H1 (cell line): ENCODE measurements around the gene KIAA0586. TPM values are rescaled to one million over a fixed set of nuclear protein-coding genes. Genes with fewer than 3 reads are reported as not detected.

Experiments used
- CTCF ChIA-PET: fragments of 300-600 bp; sonication (Branson Sonifier 250); formaldehyde crosslinking; loops from one replicate; lab custom pipeline; 2021; ENCODE audit not compliant: partially characterized antibody; lab: Charles Lee
- POLR2A ChIA-PET: fragments of 300-600 bp; sonication (Branson Sonifier 250); formaldehyde crosslinking; loops from one replicate; lab custom pipeline; 2021; ENCODE audit warnings: inconsistent platforms; ENCODE audit not compliant: partially characterized antibody; lab: Charles Lee
- DNase-seq, 2 experiments: peaks; one replicate each; pipeline versions ENCODE4 v3.0.0 to v3.0.0-alpha.2; 2010 to 2022; ENCODE audit warnings: low spot score in 2 of 2, low read depth in 1 of 2, mixed read lengths in 1 of 2
- FAIRE-seq: peaks from 2 replicates; lab custom pipeline; 2011; peaks lifted over from hg19 to GRCh38; lab: Jason Lieb, UNC
- H2AFZ ChIP-seq: 2 replicates; pipeline ENCODE4 v1.8.1; 2012; ENCODE audit warnings: low read length, inconsistent platforms
- H2AK5ac ChIP-seq: 2 replicates; pipeline ENCODE4 v1.6.1; 2013; ENCODE audit warnings: low read depth, low read length
- H2BK120ac ChIP-seq: replicated peaks from 2 replicates; pipeline ENCODE3; 2013; ENCODE audit warnings: low read depth, low read length, inconsistent platforms
- H2BK12ac ChIP-seq: 2 replicates; pipeline ENCODE4 v1.6.1; 2013; ENCODE audit warnings: low read depth, low read length
- H2BK15ac ChIP-seq: 2 replicates; pipeline ENCODE4 v1.6.1; 2013; ENCODE audit warnings: low read length
- H2BK20ac ChIP-seq: 2 replicates; pipeline ENCODE4 v1.6.1; 2013; ENCODE audit warnings: low read length
- H2BK5ac ChIP-seq: 2 replicates; pipeline ENCODE4 v1.6.1; 2013; ENCODE audit warnings: low read depth, low read length
- H3K14ac ChIP-seq: 2 replicates; pipeline ENCODE4 v1.6.1; 2013; ENCODE audit warnings: inconsistent platforms; ENCODE audit not compliant: insufficient read length
- H3K18ac ChIP-seq: 2 replicates; pipeline ENCODE4 v1.6.1; 2013; ENCODE audit warnings: low read length; ENCODE audit errors: extremely low read depth
- H3K23ac ChIP-seq: 2 replicates; pipeline ENCODE4 v1.6.1; 2013; ENCODE audit warnings: inconsistent platforms; ENCODE audit not compliant: insufficient read length
- H3K23me2 ChIP-seq: 2 replicates; pipeline ENCODE4 v1.6.1; 2013; ENCODE audit warnings: low read depth, low read length
- H3K27ac ChIP-seq: 2 replicates; pipeline ENCODE4 v1.6.1; 2011; ENCODE audit warnings: low read depth, low read length, inconsistent platforms
- H3K27me3 ChIP-seq, 4 experiments: replicated peaks in 1 of 4; 1 replicate in 1 of 4; 2 replicates in 3 of 4; pipeline versions ENCODE4 v1.6.1 to v1.8.1; 2011 to 2013; ENCODE audit warnings: low read length in 3 of 4, mild to moderate bottlenecking in 3 of 4, inconsistent platforms in 2 of 4, mixed read lengths in 2 of 4, moderate library complexity in 1 of 4; ENCODE audit not compliant: control insufficient read depth in 3 of 4, insufficient read depth in 3 of 4; ENCODE audit errors: extremely low read depth in 1 of 4
- H3K36me3 ChIP-seq, 4 experiments: 2 replicates each; pipeline versions ENCODE4 v1.6.1 to v1.8.1; 2011 to 2013; ENCODE audit warnings: mild to moderate bottlenecking in 4 of 4, low read length in 3 of 4, moderate library complexity in 2 of 4, control low read depth in 1 of 4, inconsistent platforms in 1 of 4; ENCODE audit not compliant: insufficient read depth in 4 of 4, control insufficient read depth in 2 of 4
- H3K4ac ChIP-seq: replicated peaks from 2 replicates; pipeline ENCODE3; 2013; ENCODE audit warnings: low read length, low read depth, mixed read lengths, inconsistent platforms; ENCODE audit not compliant: insufficient read length
- H3K4me1 ChIP-seq, 4 experiments: replicated peaks in 1 of 4; 1 replicate in 1 of 4; 2 replicates in 3 of 4; pipeline versions ENCODE4 v1.6.1 to v1.8.1; 2011 to 2013; ENCODE audit warnings: low read length in 3 of 4, inconsistent platforms in 2 of 4, mixed read lengths in 1 of 4; ENCODE audit not compliant: insufficient read depth in 4 of 4, control insufficient read depth in 3 of 4
- H3K4me2 ChIP-seq, 2 experiments: 2 replicates each; pipeline versions ENCODE4 v1.6.1 to v1.8.1; 2011 to 2013; ENCODE audit warnings: low read depth in 2 of 2, low read length in 2 of 2, control low read depth in 1 of 2, inconsistent platforms in 1 of 2, mild to moderate bottlenecking in 1 of 2; ENCODE audit not compliant: insufficient read depth in 1 of 2
- H3K4me3 ChIP-seq, 4 experiments: fragments of 200-600, 300-600 bp in 1 of 4; sonication (generic), shearing (Covaris generic), sonication (Bioruptor Twin) in 1 of 4; 2 replicates each; pipeline versions ENCODE4 v1.5.1 to v1.8.1; 2011 to 2016; ENCODE audit warnings: low read length in 4 of 4, low read depth in 3 of 4, control low read depth in 2 of 4, inconsistent platforms in 2 of 4, mild to moderate bottlenecking in 2 of 4, mixed read lengths in 1 of 4, moderate library complexity in 1 of 4; ENCODE audit not compliant: insufficient read depth in 2 of 4; ENCODE audit errors: extremely low read depth in 1 of 4
- H3K56ac ChIP-seq: replicated peaks from 2 replicates; pipeline ENCODE3; 2013; ENCODE audit warnings: low read depth, mild to moderate bottlenecking, mixed read lengths, low read length, inconsistent platforms; ENCODE audit not compliant: insufficient read length
- H3K79me1 ChIP-seq: 2 replicates; pipeline ENCODE4 v1.6.1; 2013; ENCODE audit warnings: low read depth, low read length, control low read depth
- H3K79me2 ChIP-seq, 2 experiments: 2 replicates each; pipeline versions ENCODE4 v1.6.1 to v1.8.1; 2012 to 2013; ENCODE audit warnings: low read length in 2 of 2, mild to moderate bottlenecking in 2 of 2, inconsistent platforms in 1 of 2; ENCODE audit not compliant: insufficient read depth in 2 of 2, control insufficient read depth in 1 of 2
- H3K9ac ChIP-seq, 4 experiments: replicated peaks in 1 of 4; 1 replicate in 1 of 4; 2 replicates in 3 of 4; pipeline versions ENCODE4 v1.6.1 to v1.8.1; 2011 to 2013; ENCODE audit warnings: low read depth in 3 of 4, low read length in 3 of 4, control low read depth in 2 of 4, mild to moderate bottlenecking in 2 of 4, moderate library complexity in 2 of 4, inconsistent platforms in 1 of 4; ENCODE audit errors: extremely low read depth in 1 of 4
- H3K9me3 ChIP-seq, 2 experiments: 2 replicates each; pipeline versions ENCODE4 v1.6.1 to v1.8.1; 2012 to 2013; ENCODE audit warnings: mild to moderate bottlenecking in 2 of 2, moderate library complexity in 2 of 2, control low read depth in 1 of 2, inconsistent platforms in 1 of 2, low read depth in 1 of 2, low read length in 1 of 2, mixed read lengths in 1 of 2; ENCODE audit not compliant: insufficient read depth in 2 of 2
- H4K20me1 ChIP-seq, 2 experiments: replicated peaks in 1 of 2; 2 replicates each; pipeline versions ENCODE3 to v1.8.1; 2011 to 2013; ENCODE audit warnings: inconsistent platforms in 2 of 2, low read length in 2 of 2, mild to moderate bottlenecking in 1 of 2; ENCODE audit not compliant: insufficient read depth in 2 of 2, control insufficient read depth in 1 of 2
- H4K5ac ChIP-seq: 2 replicates; pipeline ENCODE4 v1.6.1; 2013; ENCODE audit warnings: low read length, low read depth, mixed read lengths, inconsistent platforms; ENCODE audit not compliant: insufficient read length
- H4K8ac ChIP-seq: 2 replicates; pipeline ENCODE4 v1.8.0; 2013; ENCODE audit warnings: mild to moderate bottlenecking, moderate library complexity, low read length, inconsistent platforms; ENCODE audit not compliant: insufficient read depth; ENCODE audit errors: extremely low read depth
- H4K91ac ChIP-seq: replicated peaks from 2 replicates; pipeline ENCODE3; 2013; ENCODE audit warnings: low read length, mixed read lengths, inconsistent platforms; ENCODE audit not compliant: insufficient read length
- HDAC6 ChIP-seq: IDR thresholded peaks from one replicate; pipeline ENCODE4 v1.7.1; 2012; ENCODE audit warnings: low read depth, mild to moderate bottlenecking, inconsistent platforms, low read length, moderate library complexity
- SRF ChIP-seq: IDR thresholded peaks from 2 replicates; pipeline ENCODE4 v1.6.1; 2011; ENCODE audit warnings: mild to moderate bottlenecking, low read depth, low read length, moderate library complexity
- SUZ12 ChIP-seq: fragments of 200-600 bp; sonication (generic); IDR thresholded peaks from 2 replicates; pipeline ENCODE4 v1.6.1; 2012; ENCODE audit warnings: mild to moderate bottlenecking, inconsistent platforms, low read length, moderate library complexity, mixed read lengths
- WGBS, 2 experiments: shearing (Covaris generic) in 1 of 2; methylation state at CpG; one replicate each; pipeline versions ENCODE4 v1.1.6 to v1.1.7; 2013 to 2015; ENCODE audit warnings: low lambda C conversion rate in 2 of 2, mixed read lengths in 2 of 2, inconsistent platforms in 1 of 2, low coverage in 1 of 2, missing lambda C conversion rate in 1 of 2; ENCODE audit not compliant: insufficient replicate concordance in 2 of 2, insufficient coverage in 1 of 2, insufficient read length in 1 of 2; ENCODE audit errors: extremely low coverage in 1 of 2, missing lambda C conversion rate in 1 of 2; 5-methylcytosine and 5-hydroxymethylcytosine counted together
- polyA plus RNA-seq, 7 experiments: library from polyadenylated mRNA; depleted of rRNA in 3 of 7; stranded (reverse) in 5 of 7; unstranded in 2 of 7; fragments of >200 nt in 5 of 7; fragments of 200-250 nt in 2 of 7; gene quantifications; 1 replicate in 5 of 7; 2 replicates in 1 of 7; 4 replicates in 1 of 7; pipeline versions ENCODE4 v1.2.1 to v1.2.3, GENCODE V29; 2011 to 2013; ENCODE audit warnings: missing spikeins in 2 of 7, mixed read lengths in 2 of 7
- total RNA-seq: library from RNA; stranded (reverse); fragmentation: NEBNext Ultra II Directional; extraction: Animal tissue kit (Norgen Biotek cat#: 25700); gene quantifications from 2 replicates; pipeline ENCODE4 v1.2.1, GENCODE V29; 2021
- TF ChIP-seq, protein P1 (sequence below), 3 experiments: IDR thresholded peaks; 1 replicate in 2 of 3; 2 replicates in 1 of 3; pipeline versions ENCODE4 v1.5.1 to v1.6.1; 2011; ENCODE audit warnings: low read length in 3 of 3, mild to moderate bottlenecking in 3 of 3, inconsistent platforms in 2 of 3, low read depth in 1 of 3, moderate library complexity in 1 of 3; ENCODE audit not compliant: insufficient read depth in 1 of 3; ENCODE audit errors: control extremely low read depth in 1 of 3

Gene KIAA0586
- total and polyA plus RNA-seq, 2 of the 8 experiments (the other 6 are each of a cell fraction or from before 2014, with no cell fraction given), result 7.2 to 24.8 TPM

DNA sequence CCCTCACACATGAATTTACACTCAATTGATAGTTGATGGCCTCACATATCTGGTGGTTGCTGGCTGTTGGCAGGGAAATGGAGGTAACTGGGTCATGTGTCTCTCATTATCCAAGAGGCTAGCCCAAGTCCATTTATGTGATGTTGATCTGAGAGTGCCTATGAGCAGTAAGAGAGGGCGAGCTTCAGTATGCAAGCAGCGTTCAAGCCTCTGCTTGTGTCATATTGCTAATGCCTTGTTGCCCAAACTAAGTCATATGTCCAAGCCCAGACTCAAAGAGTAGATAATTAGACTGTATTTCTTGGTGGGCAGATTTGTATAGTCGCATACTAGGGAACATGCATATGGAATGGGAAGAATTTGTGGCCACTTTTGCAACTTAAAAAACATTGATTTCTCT, 126.4 kb downstream of the KIAA0586 start:
- CTCF ChIA-PET, result interaction anchor here (1.1 to 2.5 kb wide), 3 partner anchors 11 to 53 kb away, joined by 3 to 9 read pairs (median 4); no protein-coding TSS in a partner anchor
- H3K27me3 ChIP-seq, result no peaks in the 10 kb centered on the region

More for the DNA sequence above, 126.4 kb downstream of the KIAA0586 start:
- H4K91ac ChIP-seq, result no peak overlapping the region
- no peaks in the 10 kb centered on the region for H3K36me3 ChIP-seq
- no peak overlapping the region for H3K9ac ChIP-seq
- no peak overlapping the region for H3K4ac ChIP-seq
- FAIRE-seq, result no peak
- no peak overlapping the region for H2AK5ac ChIP-seq
- no peaks in the 10 kb centered on the region for H3K79me2 ChIP-seq
- H2AFZ ChIP-seq, result no peak overlapping the region
- no peak overlapping the region for H2BK12ac ChIP-seq
- no peak overlapping the region for H3K27ac ChIP-seq
- H3K23me2 ChIP-seq, result no peaks in the 10 kb centered on the region
- WGBS, 2 experiments, result 83% methylated on average over 3 of the region's 3 CpGs; no CpG with 5 or more reads in 1 of the 2 experiments
- no peak overlapping the region for H3K14ac ChIP-seq
- H3K9me3 ChIP-seq, result no peaks in the 10 kb centered on the region
- H3K79me1 ChIP-seq, result no peaks in the 10 kb centered on the region
- H3K56ac ChIP-seq, result no peak overlapping the region
- TF ChIP-seq SRF, result no peak
- TF ChIP-seq HDAC6, result no peak
- no peak for TF ChIP-seq SUZ12
- TF ChIP-seq, protein P1, sequence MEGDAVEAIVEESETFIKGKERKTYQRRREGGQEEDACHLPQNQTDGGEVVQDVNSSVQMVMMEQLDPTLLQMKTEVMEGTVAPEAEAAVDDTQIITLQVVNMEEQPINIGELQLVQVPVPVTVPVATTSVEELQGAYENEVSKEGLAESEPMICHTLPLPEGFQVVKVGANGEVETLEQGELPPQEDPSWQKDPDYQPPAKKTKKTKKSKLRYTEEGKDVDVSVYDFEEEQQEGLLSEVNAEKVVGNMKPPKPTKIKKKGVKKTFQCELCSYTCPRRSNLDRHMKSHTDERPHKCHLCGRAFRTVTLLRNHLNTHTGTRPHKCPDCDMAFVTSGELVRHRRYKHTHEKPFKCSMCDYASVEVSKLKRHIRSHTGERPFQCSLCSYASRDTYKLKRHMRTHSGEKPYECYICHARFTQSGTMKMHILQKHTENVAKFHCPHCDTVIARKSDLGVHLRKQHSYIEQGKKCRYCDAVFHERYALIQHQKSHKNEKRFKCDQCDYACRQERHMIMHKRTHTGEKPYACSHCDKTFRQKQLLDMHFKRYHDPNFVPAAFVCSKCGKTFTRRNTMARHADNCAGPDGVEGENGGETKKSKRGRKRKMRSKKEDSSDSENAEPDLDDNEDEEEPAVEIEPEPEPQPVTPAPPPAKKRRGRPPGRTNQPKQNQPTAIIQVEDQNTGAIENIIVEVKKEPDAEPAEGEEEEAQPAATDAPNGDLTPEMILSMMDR (IDR thresholded peaks at IDR 0.05; ENCODE audit: control extremely low read depth in 1 of 3, insufficient read depth in 1 of 3, low read depth in 1 of 3, low read length in 3 of 3), result no peak
- H2BK120ac ChIP-seq, result no peak overlapping the region
- no peak overlapping the region for H3K23ac ChIP-seq
- H3K4me2 ChIP-seq, result no peak overlapping the region
- H4K20me1 ChIP-seq, result no peaks in the 10 kb centered on the region
- no peak overlapping the region for H2BK15ac ChIP-seq
- H4K8ac ChIP-seq, result no peak overlapping the region
- H3K4me3 ChIP-seq, result no peak overlapping the region
- no peak for DNase-seq
- no peak overlapping the region for H2BK5ac ChIP-seq
- no peak overlapping the region for H4K5ac ChIP-seq
- POLR2A ChIA-PET, result no interaction called here
- no peak overlapping the region for H3K18ac ChIP-seq
- no peak overlapping the region for H2BK20ac ChIP-seq
- H3K4me1 ChIP-seq, result 0 out of 7 replicates have a peak, but pooled peaks cover 0 to 2% (median 0%) of the 10 kb centered on the region in 4 experiments
